ENCODE measurements around the gene ING1.

Gene ING1

GRCh38 chr13:110770678-110771077 is 57.2 kb downstream of the ING1 start:
- H3K4me3 ChIP-seq (replicated peaks; ENCODE audit: low read depth, low read length): no peak overlapping the region
- TF ChIP-seq, protein P1, sequence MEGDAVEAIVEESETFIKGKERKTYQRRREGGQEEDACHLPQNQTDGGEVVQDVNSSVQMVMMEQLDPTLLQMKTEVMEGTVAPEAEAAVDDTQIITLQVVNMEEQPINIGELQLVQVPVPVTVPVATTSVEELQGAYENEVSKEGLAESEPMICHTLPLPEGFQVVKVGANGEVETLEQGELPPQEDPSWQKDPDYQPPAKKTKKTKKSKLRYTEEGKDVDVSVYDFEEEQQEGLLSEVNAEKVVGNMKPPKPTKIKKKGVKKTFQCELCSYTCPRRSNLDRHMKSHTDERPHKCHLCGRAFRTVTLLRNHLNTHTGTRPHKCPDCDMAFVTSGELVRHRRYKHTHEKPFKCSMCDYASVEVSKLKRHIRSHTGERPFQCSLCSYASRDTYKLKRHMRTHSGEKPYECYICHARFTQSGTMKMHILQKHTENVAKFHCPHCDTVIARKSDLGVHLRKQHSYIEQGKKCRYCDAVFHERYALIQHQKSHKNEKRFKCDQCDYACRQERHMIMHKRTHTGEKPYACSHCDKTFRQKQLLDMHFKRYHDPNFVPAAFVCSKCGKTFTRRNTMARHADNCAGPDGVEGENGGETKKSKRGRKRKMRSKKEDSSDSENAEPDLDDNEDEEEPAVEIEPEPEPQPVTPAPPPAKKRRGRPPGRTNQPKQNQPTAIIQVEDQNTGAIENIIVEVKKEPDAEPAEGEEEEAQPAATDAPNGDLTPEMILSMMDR (IDR thresholded peaks at IDR 0.05; ENCODE audit: low read length, missing control alignments): no peak
- no peak for DNase-seq (ENCODE audit: low read depth)

DNA sequence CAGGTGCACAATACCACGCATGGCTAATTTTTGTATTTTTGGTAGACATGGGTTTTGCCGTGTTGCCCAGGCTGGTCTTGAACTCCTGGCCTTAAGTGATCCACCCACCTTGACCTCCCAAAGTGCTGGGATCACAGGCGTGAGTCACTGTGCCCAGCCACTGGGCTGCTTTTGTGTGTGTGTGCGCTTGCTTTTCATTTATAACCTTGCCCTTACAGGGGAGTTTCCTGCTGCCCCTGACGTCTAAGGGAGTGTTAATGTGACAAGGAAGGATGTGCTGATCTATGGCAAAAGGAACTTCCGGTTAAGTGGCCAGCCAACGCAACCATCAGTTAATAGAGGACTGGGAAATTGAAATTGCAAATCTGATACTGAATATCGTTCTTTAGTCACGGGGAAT is 57.7 kb downstream of the ING1 start:
- H3K4me3 ChIP-seq (replicated peaks; ENCODE audit: low read depth, low read length): no peak overlapping the region
- TF ChIP-seq, protein P1 (IDR thresholded peaks at IDR 0.05; ENCODE audit: low read length, missing control alignments): no peak
- DNase-seq (ENCODE audit: low read depth): peak; percentile 60

GRCh38 chr13:110772091-110772984 is 58.8 kb downstream of the ING1 start:
- TF ChIP-seq, protein P1 (IDR thresholded peaks at IDR 0.05; ENCODE audit: low read length, missing control alignments): no peak
- no peak for DNase-seq (ENCODE audit: low read depth)
- H3K4me3 ChIP-seq (replicated peaks; ENCODE audit: low read depth, low read length): no peak overlapping the region
